ENCODE results near the gene TMED9.

- TF ChIP-seq POLR2A (IDR thresholded peaks at IDR 0.05; ENCODE audit: low read length) (no peak), GATA1 (IDR thresholded peaks at IDR 0.05; ENCODE audit: low read depth, low read length) (no peak)
These were observed 2.1 kb downstream of the TMED9 start for GRCh38 chr5:177594071-177594470.

Measured in erythroblast (primary cell).